OCI-LY3 (cell line): ENCODE measurements around the gene COL9A1.

Experiments used
- H2AFZ ChIP-seq: fragments of 200-600, 300-600 bp; shearing (Covaris generic); 2 replicates; pipeline ENCODE4 v1.6.0; 2014; ENCODE audit warnings: antibody characterized with exemption, low read depth, low read length
- H3K27ac ChIP-seq: fragments of 200-600, 300-600 bp; sonication (generic); 2 replicates; pipeline ENCODE4 v1.5.1; 2014; ENCODE audit warnings: mild to moderate bottlenecking, low read length, moderate library complexity, mixed read lengths
- H3K27me3 ChIP-seq: fragments of 200-600, 300-600 bp; sonication (generic); 2 replicates; pipeline ENCODE4 v1.6.1; 2014; ENCODE audit warnings: low read depth, low read length, mixed read lengths
- H3K36me3 ChIP-seq: fragments of 200-600, 300-600 bp; sonication (generic); replicated peaks from 2 replicates; pipeline ENCODE3; 2014; ENCODE audit warnings: low read depth, low read length, mixed read lengths
- H3K4me1 ChIP-seq: fragments of 300-600, 200-600 bp; sonication (generic); 2 replicates; pipeline ENCODE4 v1.6.1; 2014; ENCODE audit warnings: low read length, mixed read lengths
- H3K4me2 ChIP-seq: fragments of 200-600, 300-600 bp; sonication (generic); 2 replicates; pipeline ENCODE4 v1.6.1; 2014; ENCODE audit warnings: low read length, mixed read lengths
- H3K4me3 ChIP-seq: fragments of 300-600, 200-600 bp; sonication (generic); 2 replicates; pipeline ENCODE4 v1.5.1; 2014; ENCODE audit warnings: antibody characterized with exemption, mild to moderate bottlenecking, low read length, moderate library complexity
- H3K79me2 ChIP-seq: fragments of 300-600, 200-600 bp; shearing (Covaris generic); 2 replicates; pipeline ENCODE4 v1.6.1; 2014; ENCODE audit warnings: mild to moderate bottlenecking, low read length, mixed read lengths
- H3K9ac ChIP-seq: fragments of 300-600, 200-600 bp; shearing (Covaris generic); 2 replicates; pipeline ENCODE4 v1.6.0; 2014; ENCODE audit warnings: mild to moderate bottlenecking, low read length, moderate library complexity
- H3K9me3 ChIP-seq: fragments of 200-600, 300-600 bp; shearing (Covaris generic); 2 replicates; pipeline ENCODE4 v1.6.1; 2014; ENCODE audit warnings: low read length, mixed read lengths; ENCODE audit not compliant: insufficient read depth
- H4K20me1 ChIP-seq: fragments of 200-600, 300-600 bp; sonication (generic); 2 replicates; pipeline ENCODE4 v1.6.1; 2016; ENCODE audit warnings: low read length, mixed read lengths; ENCODE audit not compliant: insufficient read depth
- EZH2phosphoT487 ChIP-seq: fragments of 200-600 bp; shearing (Covaris generic); IDR thresholded peaks from 2 replicates; pipeline ENCODE4 v1.6.1; 2018; ENCODE audit warnings: antibody characterized with exemption, mixed run types, low read depth
- TF ChIP-seq, protein P1 (sequence below): fragments of 200-600, 300-600 bp; sonication (generic); IDR thresholded peaks from 2 replicates; pipeline ENCODE4 v1.5.1; 2014; ENCODE audit warnings: antibody characterized with exemption, low read length, low read depth

COL9A1 gene

DNA sequence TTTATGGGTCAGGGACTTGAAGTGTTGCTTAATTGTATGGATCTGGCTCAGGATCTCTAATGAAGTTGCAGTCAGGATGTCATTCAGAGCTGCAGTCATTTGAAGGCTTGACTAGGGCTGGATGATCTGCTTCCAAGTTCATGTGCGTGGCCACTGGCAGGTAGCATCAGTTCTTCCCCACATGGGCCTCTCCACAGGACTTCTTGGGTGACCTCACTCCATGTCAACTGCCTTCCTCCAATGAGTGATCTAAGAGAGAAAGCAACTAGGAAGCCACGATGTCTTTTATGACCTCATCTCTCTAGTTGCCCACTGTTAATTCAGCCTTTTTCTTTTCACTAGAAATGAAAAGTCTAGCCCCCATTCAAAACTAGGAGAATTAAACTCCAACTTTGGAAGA is 104.1 kb downstream of the COL9A1 start:
- Histone ChIP-seq H3K79me2 (no peaks in the 10 kb centered on the region), H3K27me3 (no peaks in the 10 kb centered on the region), H3K9me3 (no peaks in the 10 kb centered on the region), H3K27ac (no peak overlapping the region), H4K20me1 (no peaks in the 10 kb centered on the region), H3K4me3 (no peak overlapping the region), H3K4me1 (peaks cover 11% of the 10 kb centered on the region), H3K9ac (no peak overlapping the region), H2AFZ (no peak overlapping the region), H3K4me2 (no peak overlapping the region), H3K36me3 (no peaks in the 10 kb centered on the region)
- no peak for TF ChIP-seq EZH2phosphoT487
- TF ChIP-seq, protein P1, sequence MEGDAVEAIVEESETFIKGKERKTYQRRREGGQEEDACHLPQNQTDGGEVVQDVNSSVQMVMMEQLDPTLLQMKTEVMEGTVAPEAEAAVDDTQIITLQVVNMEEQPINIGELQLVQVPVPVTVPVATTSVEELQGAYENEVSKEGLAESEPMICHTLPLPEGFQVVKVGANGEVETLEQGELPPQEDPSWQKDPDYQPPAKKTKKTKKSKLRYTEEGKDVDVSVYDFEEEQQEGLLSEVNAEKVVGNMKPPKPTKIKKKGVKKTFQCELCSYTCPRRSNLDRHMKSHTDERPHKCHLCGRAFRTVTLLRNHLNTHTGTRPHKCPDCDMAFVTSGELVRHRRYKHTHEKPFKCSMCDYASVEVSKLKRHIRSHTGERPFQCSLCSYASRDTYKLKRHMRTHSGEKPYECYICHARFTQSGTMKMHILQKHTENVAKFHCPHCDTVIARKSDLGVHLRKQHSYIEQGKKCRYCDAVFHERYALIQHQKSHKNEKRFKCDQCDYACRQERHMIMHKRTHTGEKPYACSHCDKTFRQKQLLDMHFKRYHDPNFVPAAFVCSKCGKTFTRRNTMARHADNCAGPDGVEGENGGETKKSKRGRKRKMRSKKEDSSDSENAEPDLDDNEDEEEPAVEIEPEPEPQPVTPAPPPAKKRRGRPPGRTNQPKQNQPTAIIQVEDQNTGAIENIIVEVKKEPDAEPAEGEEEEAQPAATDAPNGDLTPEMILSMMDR: no peak

DNA sequence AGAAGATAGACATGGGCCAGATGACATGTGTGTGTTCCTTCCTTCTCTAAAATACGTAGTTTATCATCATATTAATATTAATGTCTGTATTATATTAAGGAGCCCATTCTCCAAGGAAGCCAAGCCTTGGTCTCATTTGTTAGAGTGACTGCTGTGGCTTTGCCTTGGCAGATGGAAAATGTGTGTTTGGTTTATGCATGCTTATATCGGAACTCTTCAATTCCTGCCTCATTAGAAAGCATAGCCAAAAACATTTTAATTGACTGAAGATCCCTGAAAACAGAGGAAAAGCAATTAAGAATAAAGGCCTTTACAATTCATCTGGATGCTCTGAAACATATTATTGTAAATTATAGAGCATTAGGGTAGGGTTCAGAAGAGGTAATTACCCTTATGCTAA is 106.4 kb downstream of the COL9A1 start:
- Histone ChIP-seq H4K20me1 (no peaks in the 10 kb centered on the region), H3K4me1 (no peaks in the 10 kb centered on the region), H3K9me3 (no peaks in the 10 kb centered on the region), H3K27me3 (no peaks in the 10 kb centered on the region), H3K79me2 (no peaks in the 10 kb centered on the region), H3K27ac (no peak overlapping the region), H2AFZ (no peak overlapping the region), H3K4me3 (no peak overlapping the region), H3K36me3 (no peaks in the 10 kb centered on the region), H3K4me2 (no peak overlapping the region), H3K9ac (no peak overlapping the region)
- TF ChIP-seq EZH2phosphoT487: no peak
- TF ChIP-seq, protein P1: no peak

DNA sequence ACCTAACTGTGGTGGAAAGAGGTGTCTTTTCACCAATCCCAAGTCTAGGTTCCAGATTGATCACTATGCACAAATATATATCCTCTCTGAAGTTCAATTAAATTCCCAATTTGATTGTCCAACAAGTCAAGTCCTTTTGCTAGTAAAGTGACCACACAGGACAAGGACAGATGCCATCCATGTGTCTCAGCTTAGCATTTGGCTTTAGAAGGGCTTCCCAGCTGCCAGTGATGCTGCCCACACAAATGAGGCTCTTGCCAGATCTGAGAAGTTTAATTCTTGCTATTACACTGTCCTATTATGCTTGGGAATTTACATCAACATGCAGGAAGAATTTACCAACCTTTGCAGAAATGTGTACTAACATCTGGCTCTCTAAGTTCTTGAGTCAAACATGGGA is 108.5 kb downstream of the COL9A1 start:
- TF ChIP-seq EZH2phosphoT487: no peak
- TF ChIP-seq, protein P1: no peak
- Histone ChIP-seq H3K9ac (no peak overlapping the region), H3K4me2 (no peak overlapping the region), H2AFZ (no peak overlapping the region), H3K36me3 (no peaks in the 10 kb centered on the region), H3K4me1 (no peaks in the 10 kb centered on the region), H3K9me3 (no peaks in the 10 kb centered on the region), H3K79me2 (no peaks in the 10 kb centered on the region), H3K4me3 (no peak overlapping the region), H4K20me1 (no peaks in the 10 kb centered on the region), H3K27ac (no peak overlapping the region), H3K27me3 (no peaks in the 10 kb centered on the region)

DNA sequence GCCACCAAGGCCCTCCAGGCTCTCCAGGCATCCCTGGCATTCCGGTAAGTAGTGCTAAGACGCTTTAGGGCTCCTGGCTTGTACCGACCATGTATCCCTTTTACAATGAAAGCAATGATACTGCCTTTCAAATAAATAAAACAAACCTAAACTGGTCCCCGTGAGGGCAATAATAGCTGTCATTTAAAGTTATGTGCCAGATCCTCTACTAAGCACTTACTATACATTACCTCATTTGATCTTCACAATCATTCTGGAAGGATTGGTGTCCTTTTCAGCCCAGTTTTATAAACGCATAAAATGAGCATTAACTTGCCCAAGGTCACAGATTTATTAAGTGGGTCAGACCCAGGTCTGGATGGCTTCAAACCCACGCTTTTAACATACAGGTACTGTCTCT is 114.7 kb downstream of the COL9A1 start:
- Histone ChIP-seq H3K9ac (no peak overlapping the region), H3K9me3 (no peaks in the 10 kb centered on the region), H3K4me3 (no peak overlapping the region), H4K20me1 (no peaks in the 10 kb centered on the region), H3K4me2 (no peak overlapping the region), H3K79me2 (no peaks in the 10 kb centered on the region), H3K27me3 (no peaks in the 10 kb centered on the region), H3K4me1 (no peaks in the 10 kb centered on the region), H3K27ac (no peak overlapping the region), H3K36me3 (no peaks in the 10 kb centered on the region), H2AFZ (no peak overlapping the region)
- TF ChIP-seq, protein P1: no peak
- TF ChIP-seq EZH2phosphoT487: no peak
